HG03108 (cell line): Measurements from ENCODE around the gene LYSET.
"Not testable (repeated sequence)": the region's sequence is repeated elsewhere in the genome, so short reads cannot be mapped to it uniquely, and the experiment has no call there.

ENCODE experiments used
- ATAC-seq: cut with Tn5 transposase; IDR thresholded peaks from one replicate; pipeline ENCODE4 v1.9.1; 2021; ENCODE audit warnings: moderate library complexity; ENCODE audit not compliant: unreplicated experiment

LYSET gene, protein sequence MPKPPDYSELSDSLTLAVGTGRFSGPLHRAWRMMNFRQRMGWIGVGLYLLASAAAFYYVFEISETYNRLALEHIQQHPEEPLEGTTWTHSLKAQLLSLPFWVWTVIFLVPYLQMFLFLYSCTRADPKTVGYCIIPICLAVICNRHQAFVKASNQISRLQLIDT

DNA sequence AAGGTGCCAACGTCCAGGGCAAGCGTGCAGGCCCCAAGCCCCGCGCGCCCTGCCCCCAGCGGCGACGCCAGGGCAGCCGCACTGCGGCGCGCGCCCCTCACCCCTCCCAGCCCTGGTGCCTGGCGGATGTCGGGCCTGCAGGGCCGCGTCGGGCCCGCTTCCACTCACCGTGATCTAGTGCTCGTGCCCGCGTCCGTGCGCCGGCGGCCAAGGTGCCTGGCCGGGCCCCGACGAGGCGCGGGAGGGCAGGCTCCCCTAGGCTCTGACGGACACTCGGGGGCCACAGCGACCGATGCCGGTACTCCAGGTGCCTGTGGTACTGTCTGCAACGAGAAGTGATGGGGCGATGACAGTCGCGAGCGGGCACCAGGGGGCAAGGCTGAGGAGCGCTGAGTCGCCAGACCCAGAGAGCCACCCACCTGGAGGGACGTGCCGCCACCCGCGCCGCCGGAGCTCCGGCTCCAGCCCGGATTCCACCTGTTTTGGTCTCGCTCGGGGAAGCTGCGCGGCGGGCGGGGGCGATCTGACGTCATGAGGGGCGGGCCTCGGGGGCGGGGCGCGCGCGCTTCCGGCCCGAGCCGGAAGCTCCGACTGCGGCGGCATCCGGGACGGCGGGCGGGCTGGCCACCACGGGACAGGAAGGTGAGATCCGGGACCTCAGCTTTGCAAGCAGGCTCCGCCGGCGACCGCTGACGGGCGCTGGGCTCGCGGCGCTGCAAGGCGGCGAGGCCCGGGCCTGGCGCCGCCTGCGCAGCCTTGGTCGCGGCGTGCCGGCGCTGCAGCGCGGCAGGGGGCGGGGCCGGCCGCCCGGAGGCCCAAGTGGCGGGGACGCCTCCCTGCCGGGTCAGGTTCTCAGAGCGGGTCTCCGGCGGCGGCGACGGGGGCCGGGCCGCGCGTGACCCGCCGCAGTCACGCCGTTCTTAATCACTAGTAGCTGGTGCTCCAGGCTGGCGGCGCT, at the start of gene LYSET, which contains the start of gene MOAP1:
TSS of gene LYSET (plus strand) at position 927 of the 958 bp plus-strand sequence. CDS start 89 bp downstream, outside the sequence.
TSS of gene MOAP1 (minus strand) at position 507 of the 958 bp plus-strand sequence. CDS start 655 bp downstream, outside the sequence.
- ATAC-seq: peak; percentile 84

DNA sequence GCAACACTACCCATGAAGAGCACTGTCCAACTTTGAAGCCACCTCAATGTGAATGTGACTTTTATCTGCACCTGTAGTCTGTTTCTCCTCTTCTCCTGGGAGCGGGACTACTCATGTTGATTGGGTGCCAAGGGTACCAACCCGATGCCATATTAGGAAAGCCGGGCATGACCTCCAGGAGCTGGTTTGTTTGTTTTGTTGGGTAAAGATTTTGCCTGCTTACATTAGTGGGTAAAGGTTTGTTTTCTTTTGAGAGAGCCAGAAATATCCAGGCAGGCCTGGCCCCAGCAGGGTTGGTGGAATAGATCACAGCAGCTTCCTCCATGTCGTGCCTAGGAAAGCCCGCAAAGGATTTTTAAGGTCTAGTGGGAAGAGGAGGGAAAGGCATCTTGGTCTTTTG, 49.7 kb upstream of the LYSET start:
- no peak for ATAC-seq

DNA sequence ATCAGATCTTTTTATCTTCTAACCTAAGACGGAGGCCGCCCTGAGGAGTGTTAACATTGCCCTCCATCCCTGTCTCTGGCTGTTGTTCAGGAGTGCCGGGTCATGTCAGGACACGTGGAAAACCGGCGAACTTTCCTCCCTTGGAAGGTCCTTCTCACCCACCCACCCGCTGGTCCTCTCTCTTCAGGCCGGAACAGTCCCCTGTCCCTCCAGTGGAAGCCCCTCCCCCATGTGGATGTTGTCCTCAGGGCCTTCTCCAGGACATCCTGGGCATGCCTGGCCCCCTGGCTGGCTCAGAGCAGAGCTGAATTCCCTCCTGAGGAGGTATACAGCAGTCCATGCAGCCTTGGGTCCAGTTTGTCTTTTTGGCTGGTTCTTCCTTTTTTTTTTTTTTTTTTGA, 49.1 kb upstream of the LYSET start:
- no peak for ATAC-seq

DNA sequence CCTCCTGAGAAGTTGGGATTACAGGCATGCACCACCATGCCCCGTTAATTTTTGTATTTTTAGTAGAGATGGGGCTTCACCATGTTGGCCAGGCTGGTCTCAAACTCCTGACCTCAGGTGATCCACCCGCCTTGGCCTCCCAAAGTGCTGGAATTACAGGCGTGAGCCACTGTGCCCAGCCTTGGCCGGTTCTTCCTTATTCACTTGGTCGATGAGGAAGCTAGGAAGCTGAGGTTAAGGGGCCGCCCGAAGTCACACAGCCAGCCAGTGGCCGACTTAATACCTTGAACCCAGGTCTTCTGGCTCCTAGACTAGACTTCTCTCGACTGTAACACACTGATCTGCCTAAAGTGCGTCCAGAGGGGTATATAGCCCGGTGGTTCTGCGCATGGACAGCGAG, 48.6 kb upstream of the LYSET start:
- not testable (repeated sequence) for ATAC-seq

DNA sequence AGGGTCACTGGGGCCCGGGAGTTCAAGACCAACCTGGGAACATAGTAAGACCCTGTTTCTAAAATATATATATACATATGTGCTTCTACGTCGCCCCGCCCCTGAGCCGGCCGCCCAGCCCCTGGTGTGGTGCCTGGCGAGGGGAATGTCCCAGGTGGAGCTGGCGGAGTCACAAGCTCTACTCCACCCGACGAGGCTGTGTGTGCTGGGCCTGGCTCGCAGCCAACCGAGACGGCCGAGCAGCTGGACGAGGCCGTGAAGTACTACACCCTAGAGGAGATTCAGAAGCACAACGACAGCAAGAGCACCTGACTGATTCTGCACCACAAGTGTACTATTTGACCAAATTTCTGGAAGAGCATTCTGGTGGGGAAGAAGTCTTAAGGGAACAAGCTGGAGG, 47.3 kb upstream of the LYSET start:
- ATAC-seq: no peak

DNA sequence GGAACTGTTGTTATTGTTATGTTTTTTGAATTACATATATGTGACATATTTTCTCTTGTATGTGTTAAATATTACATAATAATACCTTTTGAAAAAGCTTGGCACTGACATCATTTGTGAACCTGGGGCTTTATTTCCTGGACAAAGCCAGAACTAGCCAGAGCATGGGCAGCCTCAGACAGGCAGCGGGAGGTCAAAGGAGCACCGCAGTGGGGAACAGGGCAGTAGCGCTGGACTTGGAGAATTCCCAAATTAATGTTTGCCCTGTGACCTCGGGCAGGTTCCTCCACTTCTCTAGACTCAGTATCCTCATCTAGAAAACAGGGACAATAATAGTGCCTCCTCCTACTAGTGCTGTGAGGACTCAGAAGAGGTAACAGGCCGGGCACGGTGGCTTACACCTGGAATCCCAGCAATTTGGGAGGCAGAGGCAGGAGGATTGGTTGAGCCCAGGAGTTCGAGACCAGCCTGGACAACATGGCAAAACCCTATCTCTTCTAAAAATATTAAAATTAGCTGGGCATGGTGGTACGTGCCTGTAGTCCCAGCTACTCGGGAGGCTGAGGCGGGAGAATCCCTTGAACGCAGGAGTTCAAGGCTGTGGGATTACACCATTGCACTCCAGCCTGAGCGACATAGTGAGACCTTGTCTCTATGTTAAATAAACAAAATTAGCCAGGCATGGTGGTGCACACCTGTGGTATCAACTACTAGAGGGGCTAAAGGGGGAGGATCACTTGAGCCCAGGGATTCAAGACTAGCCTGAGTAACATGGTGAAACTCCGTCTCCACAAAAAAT, 42.1 kb upstream of the LYSET start:
- no peak for ATAC-seq

DNA sequence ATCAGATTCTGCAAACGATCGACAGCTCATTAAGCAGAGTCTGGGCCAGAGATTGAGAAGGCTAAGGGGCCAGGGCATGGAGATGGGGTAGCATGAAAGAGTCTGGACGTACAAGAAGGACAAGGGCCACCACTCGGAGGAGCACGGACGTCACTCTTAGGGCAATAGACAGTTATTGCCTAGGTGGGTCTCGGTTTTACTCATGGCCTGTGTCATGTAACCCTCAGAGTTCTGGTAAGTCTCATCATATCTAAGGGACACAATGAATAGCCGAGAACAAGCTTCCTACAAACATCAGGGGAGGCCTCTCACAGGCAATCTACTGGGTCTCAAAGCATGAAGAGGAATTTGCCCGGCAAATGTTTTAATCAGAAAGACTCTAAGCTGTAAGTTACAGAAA, 39.0 kb upstream of the LYSET start:
- no peak for ATAC-seq

DNA sequence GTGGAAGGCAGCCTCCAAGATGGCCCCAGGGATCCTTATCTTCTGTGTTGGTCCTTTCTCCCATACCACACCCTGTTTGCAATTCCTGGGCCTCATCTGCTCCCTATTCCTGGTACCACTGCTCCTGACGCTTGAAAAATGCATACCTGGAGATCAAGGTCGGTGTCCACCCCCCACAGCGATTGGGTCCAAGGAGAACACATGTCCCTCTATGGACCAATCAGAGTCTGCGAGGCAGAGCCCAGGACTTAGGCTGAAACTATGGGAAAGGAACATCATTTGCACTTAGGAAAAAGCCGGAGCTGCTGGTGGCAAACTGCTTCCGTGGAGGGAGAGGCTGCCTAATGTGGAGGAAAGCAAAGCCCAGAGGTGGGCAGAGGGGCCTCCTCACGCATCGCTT, 36.1 kb upstream of the LYSET start:
- ATAC-seq: no peak

DNA sequence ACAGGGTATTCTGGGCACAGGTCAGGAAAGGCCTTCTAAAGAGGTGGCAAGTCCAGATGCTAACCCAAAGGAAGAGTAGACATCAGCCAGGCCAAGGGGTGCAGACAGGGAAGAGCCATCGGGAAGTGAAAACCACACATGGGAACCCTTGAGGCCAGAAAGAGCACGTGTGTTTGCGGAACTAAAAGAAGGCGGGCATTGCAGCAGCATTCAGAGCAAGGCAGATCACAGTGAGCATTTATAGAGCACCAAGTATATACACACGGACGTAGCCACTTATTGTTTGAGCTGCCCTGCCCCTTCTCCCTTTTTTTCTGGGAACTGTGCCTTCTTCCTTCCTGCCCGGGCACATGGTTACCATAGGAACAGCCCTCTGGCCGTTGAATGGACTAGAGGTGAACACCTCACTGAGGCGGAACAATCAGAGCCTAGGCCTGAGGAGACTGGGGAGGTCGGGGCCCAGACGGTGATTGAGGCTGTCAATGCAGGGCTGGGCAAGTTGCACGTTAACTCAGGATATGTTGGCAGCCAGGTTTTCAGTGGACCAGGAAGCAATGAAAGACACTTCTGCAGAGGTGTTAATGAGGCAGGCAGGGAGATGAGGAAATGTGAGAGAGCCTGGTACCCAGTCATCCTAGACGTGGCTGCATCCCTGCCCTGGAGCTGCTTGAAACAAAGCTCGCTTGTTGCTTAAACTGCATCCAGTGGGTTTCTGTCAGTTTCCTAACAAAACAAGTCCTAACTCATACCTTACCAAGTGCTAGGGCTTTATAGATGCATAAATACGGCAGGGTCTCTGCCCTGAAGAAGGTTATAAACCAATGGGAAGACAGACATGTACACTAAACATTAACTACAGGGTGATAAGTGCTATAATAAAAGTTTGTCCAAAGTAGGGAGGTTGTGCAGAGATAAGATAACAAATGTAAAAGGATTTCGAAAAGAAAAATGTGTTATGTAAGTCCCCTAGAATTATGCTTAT, 34.6 kb upstream of the LYSET start:
- ATAC-seq: no peak

DNA sequence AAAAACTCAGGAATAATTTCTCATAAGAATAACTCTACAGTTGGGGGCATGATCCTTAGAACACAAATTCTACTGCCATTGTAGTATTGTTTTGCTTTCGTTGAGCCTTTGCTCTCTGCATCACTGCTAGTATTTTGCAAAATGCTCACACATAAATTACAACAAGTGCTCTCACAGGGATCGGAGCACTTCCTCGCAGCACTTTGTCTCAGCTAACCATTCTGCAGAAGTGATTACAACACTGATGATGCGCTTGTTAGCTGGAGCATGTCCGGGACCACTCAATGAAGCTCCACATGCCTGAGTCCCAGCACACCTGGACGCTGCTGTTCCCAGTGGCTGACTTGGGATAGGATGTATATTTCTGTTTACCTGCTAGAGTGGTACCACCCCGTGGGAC, 32.0 kb upstream of the LYSET start:
- ATAC-seq: no peak

DNA sequence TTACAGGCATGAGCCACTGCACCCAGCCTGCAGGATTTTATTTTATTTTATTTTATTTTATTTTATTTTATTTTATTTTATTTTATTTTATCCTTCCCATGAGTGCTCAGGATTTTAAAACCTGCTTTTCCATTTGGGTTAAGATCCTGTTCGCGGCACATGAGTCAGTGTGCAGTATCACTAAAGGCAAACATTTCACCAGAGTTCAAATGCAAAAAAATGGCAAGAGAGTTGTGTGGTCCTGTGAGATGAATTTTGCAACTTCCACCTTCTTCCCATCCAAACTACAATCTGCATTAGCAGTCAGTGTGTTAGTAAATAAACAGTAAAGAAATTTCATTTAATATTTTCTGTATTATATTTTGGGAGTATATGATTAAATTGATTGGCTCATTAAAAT, 29.4 kb upstream of the LYSET start:
- no peak for ATAC-seq

DNA sequence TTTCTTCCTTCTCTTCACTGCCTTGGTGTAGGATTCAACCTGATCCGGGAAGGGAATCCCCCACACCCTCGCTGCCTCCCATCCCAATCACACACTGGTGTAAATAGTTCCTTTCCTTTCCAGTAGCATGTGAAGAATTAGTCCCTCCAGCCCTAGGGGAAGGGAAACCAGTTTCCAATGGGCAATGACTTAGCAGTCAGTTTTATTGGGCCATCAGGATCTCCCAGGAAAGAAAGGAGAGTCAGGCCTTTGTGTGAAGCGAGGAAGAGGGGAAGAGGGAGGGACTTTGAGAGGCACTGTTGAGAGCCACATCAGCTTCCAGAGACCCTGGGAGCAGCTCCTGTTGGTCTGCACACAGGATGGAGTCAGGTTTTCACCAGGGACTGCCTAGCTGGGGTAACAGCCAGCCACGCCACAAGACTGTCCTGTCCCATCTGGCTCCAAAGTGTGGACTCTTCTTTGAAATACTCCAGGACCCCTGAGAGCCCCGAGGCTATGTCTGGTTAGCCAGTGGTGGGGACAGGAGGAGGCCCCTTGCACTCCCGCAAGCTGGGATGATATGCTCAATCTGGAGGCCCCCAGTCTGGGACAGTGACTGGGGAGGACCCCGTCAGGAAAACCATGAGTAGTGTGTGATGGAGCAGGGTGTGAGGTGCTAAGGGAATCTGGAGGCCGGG, 28.3 kb upstream of the LYSET start:
- no peak for ATAC-seq

DNA sequence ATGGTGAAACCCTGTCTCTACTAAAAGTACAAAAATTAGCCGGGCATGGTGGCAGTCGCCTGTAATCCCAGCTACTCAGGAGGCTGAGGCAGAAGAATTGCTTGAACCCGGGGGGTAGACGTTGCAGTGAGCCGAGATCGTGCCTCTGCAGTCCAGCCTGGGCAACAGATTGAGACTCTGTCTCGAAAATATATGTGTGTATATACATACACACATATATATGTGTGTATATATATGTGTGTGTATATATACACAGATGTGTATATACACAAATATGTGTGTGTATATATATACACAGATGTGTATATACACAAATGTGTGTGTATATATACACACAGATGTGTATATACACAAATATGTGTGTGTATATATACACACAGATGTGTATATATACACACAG, 26.8 kb upstream of the LYSET start:
- ATAC-seq: not testable (repeated sequence)

DNA sequence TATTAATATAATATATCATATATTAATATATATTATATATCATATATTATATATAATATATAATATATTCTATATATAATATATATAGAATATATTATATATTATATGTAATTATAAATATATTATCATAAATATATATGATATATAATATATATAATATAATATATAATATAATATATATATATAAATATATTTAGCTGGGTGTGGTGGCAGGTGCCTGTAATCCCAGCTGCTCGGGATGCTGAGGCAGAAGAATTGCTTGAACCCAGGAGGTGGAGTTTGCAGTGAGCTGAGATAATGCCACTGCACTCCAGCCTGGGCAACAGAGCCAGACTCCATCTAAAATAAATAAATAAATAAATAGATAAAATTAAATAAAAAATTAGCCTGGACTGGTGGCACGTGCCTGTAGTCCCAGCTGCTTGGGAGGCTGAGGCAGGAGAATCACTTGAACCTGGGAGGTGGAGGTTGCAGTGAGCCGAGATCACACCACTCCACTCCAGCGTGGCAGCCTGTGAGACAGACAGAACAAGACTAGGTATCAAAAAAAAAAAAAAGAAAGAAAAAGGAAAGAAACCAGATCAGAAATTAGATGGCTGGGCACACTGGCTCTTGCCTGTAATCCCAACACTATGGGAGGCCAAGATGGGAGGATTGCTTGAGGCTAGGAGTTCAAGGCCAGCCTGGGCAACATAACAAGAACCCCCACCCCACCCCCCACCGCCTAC, 25.3 kb upstream of the LYSET start:
- ATAC-seq: not testable (repeated sequence)

DNA sequence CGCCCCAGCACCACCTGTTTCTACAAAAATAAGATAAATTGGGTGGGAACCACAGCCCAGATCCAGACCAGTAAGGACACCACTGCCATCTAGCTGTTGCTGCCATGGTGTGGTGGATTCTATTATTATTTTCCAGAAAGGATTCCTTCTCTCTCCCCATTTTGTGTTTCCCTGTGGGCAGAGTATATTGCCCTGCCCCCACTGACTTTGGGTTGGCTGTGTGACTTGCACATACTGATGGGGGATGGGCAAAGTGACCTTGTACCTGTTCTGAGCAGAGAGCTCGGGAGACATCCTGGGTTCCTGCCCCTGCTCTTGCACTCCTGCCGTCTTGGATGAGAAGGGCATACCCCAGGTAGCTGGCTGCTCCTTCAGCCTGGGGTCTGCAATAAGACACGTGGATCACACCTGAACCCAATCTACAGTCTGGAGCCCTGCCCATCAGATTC, 24.7 kb upstream of the LYSET start:
- no peak for ATAC-seq

DNA sequence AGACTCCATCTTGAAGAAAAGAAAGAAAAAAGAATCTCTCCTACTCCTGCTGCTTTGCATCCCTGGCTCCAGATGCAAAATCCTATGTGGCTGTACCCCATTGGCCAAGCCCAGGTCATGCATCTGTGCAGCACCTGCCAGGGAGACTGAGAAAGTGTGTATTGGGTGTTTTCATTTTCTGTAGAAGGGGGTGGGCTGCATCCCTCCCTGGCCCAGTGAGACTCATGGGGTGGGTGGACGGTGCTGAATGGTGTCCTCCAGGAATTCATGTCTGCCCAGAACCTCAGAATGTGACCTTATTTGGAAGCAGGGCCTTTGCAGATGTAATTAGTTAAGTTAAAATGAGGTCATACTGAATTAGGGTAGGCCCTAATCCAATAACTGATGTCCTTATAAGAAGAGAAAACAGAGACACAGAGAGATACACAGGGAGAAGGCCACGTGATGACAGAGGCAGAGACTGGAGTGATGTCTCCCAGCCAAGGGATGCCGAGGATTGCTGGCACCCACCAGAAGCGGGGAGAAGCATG, 23.6 kb upstream of the LYSET start:
- no peak for ATAC-seq

DNA sequence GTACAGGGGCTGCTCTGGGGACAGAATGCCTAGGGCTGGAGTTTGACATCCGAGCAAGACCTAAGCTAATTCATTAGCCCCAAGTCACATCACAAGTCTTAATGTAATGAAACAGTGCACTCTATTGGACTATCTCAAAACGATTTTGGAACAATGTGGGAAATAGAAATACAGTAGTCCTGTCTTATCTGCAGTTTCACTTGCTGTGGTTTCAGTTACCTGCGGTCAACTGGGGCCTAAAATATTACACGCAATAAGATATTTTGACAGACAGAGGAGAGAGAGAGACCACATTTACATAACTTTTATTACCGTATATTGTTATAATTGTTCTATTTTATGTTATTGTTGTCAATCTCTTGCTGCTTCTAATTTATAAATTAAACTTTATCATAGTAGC, 21.6 kb upstream of the LYSET start:
- ATAC-seq: no peak
